A549 (cell line): ENCODE measurements around the gene VPS26A. TPM values are rescaled to one million over a fixed set of nuclear protein-coding genes. Genes with fewer than 3 reads are reported as not detected.

Experiments
- ATAC-seq, 2 experiments: fragments of 200-7000 bp in 1 of 2; fragments of >200 bp in 1 of 2; cut with Nextera tagmentation in 1 of 2; cut with Tn5 transposase in 1 of 2; 3 replicates each; pipeline versions ENCODE4 v1.8.0 to v1.9.1; 2018 to 2020; ENCODE audit warnings: mild to moderate bottlenecking in 1 of 2, moderate library complexity in 1 of 2
- CTCF ChIA-PET: fragments of 300-600 bp; sonication (Branson Sonifier 250); formaldehyde crosslinking; extraction: SDS; loops from one replicate; lab custom pipeline; 2021; ENCODE audit warnings: antibody characterized with exemption, inconsistent platforms; lab: Yijun Ruan, JAX
- POLR2A ChIA-PET: fragments of 350-600 bp; formaldehyde crosslinking; extraction: SDS; loops from one replicate; lab custom pipeline; 2021; ENCODE audit warnings: antibody characterized with exemption, inconsistent platforms; lab: Yijun Ruan, JAX
- DNase-seq, 2 experiments: peaks; one replicate each; pipeline versions ENCODE4 v3.0.0 to v3.0.0-alpha.2; 2011 to 2016; ENCODE audit warnings: low read depth in 1 of 2, low spot score in 1 of 2
- FAIRE-seq: peaks from 2 replicates; lab custom pipeline; 2011; peaks lifted over from hg19 to GRCh38; lab: Jason Lieb, UNC
- H3K27ac ChIP-seq, 2 experiments: fragments of >200 bp; sonication (Bioruptor Twin); formaldehyde crosslinking; 3 replicates each; pipeline ENCODE4 v1.5.1; 2016 to 2017
- H3K4me1 ChIP-seq: fragments of >200 bp; sonication (Bioruptor Twin); formaldehyde crosslinking; 3 replicates; pipeline ENCODE4 v1.6.1; 2016
- H3K4me2 ChIP-seq: fragments of >200 bp; sonication (Bioruptor Twin); formaldehyde crosslinking; 3 replicates; pipeline ENCODE4 v1.6.1; 2016
- H3K4me3 ChIP-seq: fragments of >200 bp; sonication (Bioruptor Twin); formaldehyde crosslinking; 3 replicates; pipeline ENCODE4 v1.5.1; 2016
- H3K9me3 ChIP-seq: fragments of >200 bp; sonication (Bioruptor Twin); formaldehyde crosslinking; 3 replicates; pipeline ENCODE4 v1.6.1; 2016
- CEBPB ChIP-seq, 2 experiments: fragments of >200 bp in 1 of 2; sonication (Bioruptor Twin) in 1 of 2; formaldehyde crosslinking in 1 of 2; IDR thresholded peaks; 2 replicates each; pipeline ENCODE4 v1.6.1; 2012 to 2016
- CHD4 ChIP-seq: fragments of 200-600 bp; sonication (generic); IDR thresholded peaks from 2 replicates; pipeline ENCODE4 v1.6.1; 2016; ENCODE audit warnings: antibody characterized with exemption, mild to moderate bottlenecking, borderline replicate concordance
- CTCF ChIP-seq: fragments of >200 bp; sonication (Bioruptor Twin); formaldehyde crosslinking; IDR thresholded peaks from 3 replicates; pipeline ENCODE4 v1.5.1; 2016
- E2F6 ChIP-seq: IDR thresholded peaks from 2 replicates; pipeline ENCODE4 v1.6.1; 2012; ENCODE audit warnings: low read depth, borderline replicate concordance
- ESRRA ChIP-seq: fragments of 150-350 bp; IDR thresholded peaks from 2 replicates; pipeline ENCODE4 v1.6.1; 2014; ENCODE audit warnings: mild to moderate bottlenecking, low read length, borderline replicate concordance
- FOSL2 ChIP-seq, 2 experiments: fragments of 450-650 bp in 1 of 2; fragments of >200 bp in 1 of 2; sonication (Bioruptor Twin) in 1 of 2; formaldehyde crosslinking; IDR thresholded peaks; 2 replicates each; pipeline versions ENCODE4 v1.5.0 to v1.6.1; 2016 to 2020; ENCODE audit warnings: mild to moderate bottlenecking in 1 of 2, moderate library complexity in 1 of 2
- HES2 ChIP-seq: fragments of >200 bp; sonication (Bioruptor Twin); formaldehyde crosslinking; IDR thresholded peaks from 2 replicates; pipeline ENCODE4 v1.6.1; 2016
- HMGXB4 ChIP-seq: fragments of 250-450 bp; sonication (Bioruptor Pico); IDR thresholded peaks from 2 replicates; pipeline ENCODE4 v1.5.0; 2021; ENCODE audit warnings: mild to moderate bottlenecking, moderate library complexity, borderline replicate concordance
- KDM5A ChIP-seq: fragments of 200-600 bp; sonication (generic); IDR thresholded peaks from 2 replicates; pipeline ENCODE4 v1.6.1; 2016; ENCODE audit warnings: antibody characterized with exemption, mild to moderate bottlenecking
- MYC ChIP-seq: IDR thresholded peaks from 2 replicates; pipeline ENCODE4 v1.6.1; 2012; ENCODE audit warnings: mild to moderate bottlenecking, inconsistent platforms, low read length, improper control_type of control experiment, borderline replicate concordance
- PHF8 ChIP-seq: fragments of 200-600 bp; sonication (generic); IDR thresholded peaks from 2 replicates; pipeline ENCODE4 v1.6.1; 2016; ENCODE audit warnings: low read depth, mild to moderate bottlenecking, antibody characterized with exemption, moderate library complexity, borderline replicate concordance
- RAD21 ChIP-seq, 2 experiments: fragments of >200 bp in 1 of 2; sonication (Bioruptor Twin) in 1 of 2; formaldehyde crosslinking in 1 of 2; IDR thresholded peaks in 1 of 2; conservative IDR thresholded peaks in 1 of 2; 2 replicates in 1 of 2; 3 replicates in 1 of 2; pipeline ENCODE4 v1.6.1; 2012 to 2018; ENCODE audit warnings: inconsistent platforms in 1 of 2
- REST ChIP-seq: fragments of 200-600 bp; sonication (generic); IDR thresholded peaks from 2 replicates; pipeline ENCODE4 v1.6.1; 2016; ENCODE audit warnings: antibody characterized with exemption, mild to moderate bottlenecking, moderate library complexity
- RNF2 ChIP-seq: fragments of 200-600 bp; sonication (generic); IDR thresholded peaks from 2 replicates; pipeline ENCODE4 v1.6.1; 2016; ENCODE audit warnings: low read depth, mild to moderate bottlenecking, antibody characterized with exemption, moderate library complexity, borderline replicate concordance
- SMC3 ChIP-seq: fragments of >200 bp; sonication (Bioruptor Twin); formaldehyde crosslinking; IDR thresholded peaks from 3 replicates; pipeline ENCODE4 v1.6.1; 2018; ENCODE audit warnings: inconsistent platforms
- ZC3H11A ChIP-seq: fragments of 450-650 bp; IDR thresholded peaks from 2 replicates; pipeline ENCODE4 v1.6.1; 2014; ENCODE audit warnings: antibody characterized with exemption, mild to moderate bottlenecking
- whole genome bisulfite sequencing: methylation state at CpG from one replicate; pipeline ENCODE4 v1.1.6; 2017; ENCODE audit errors: missing lambda C conversion rate; 5-methylcytosine and 5-hydroxymethylcytosine counted together
- polyA plus RNA-seq, 4 experiments: library from polyadenylated mRNA; depleted of rRNA in 3 of 4; stranded (reverse); fragments of >200 nt; fragmentation: RNase III in 1 of 4; extraction: RNeasy Plus Mini Kit Qiagen cat#74134 plus additional on column Dnase treatment in 1 of 4; gene quantifications; 2 replicates in 3 of 4; 3 replicates in 1 of 4; pipeline ENCODE4 v1.2.3, GENCODE V29; 2011 to 2017

The VPS26A gene
- polyA plus RNA-seq, 2 of the 4 experiments (the other 2 are of a cell fraction): 52.6 to 62.6 TPM

- no peak; the same call in 1 of the 2 replicates for TF ChIP-seq REST
- TF ChIP-seq CEBPB (IDR thresholded peaks at IDR 0.05): 0 out of 4 replicates have a peak, but pooled peaks of 1 of the 2 experiments have one; percentile 1
- TF ChIP-seq ESRRA: no peak
- no peak for TF ChIP-seq CHD4
- TF ChIP-seq MYC: peak; percentile 97
- TF ChIP-seq HES2: no peak
- TF ChIP-seq FOSL2 (IDR thresholded peaks at IDR 0.05): no peak
- peak; percentile 39 for TF ChIP-seq FOSL2 (CRISPR knock-in tag; IDR thresholded peaks at IDR 0.05)
- TF ChIP-seq SMC3: no peak
- TF ChIP-seq E2F6: peak; percentile 88; the same call in 1 of the 2 replicates
- TF ChIP-seq RNF2: peak; percentile 53; the same call in 1 of the 2 replicates
Observed at GRCh38 chr10:69179743-69180524, 56.0 kb downstream of the VPS26A start, which contains the start of gene SUPV3L1 (continued).

GRCh38 chr10:69180525-69181204 is 56.7 kb downstream of the VPS26A start:
- Histone ChIP-seq H3K9me3 (no peaks in the 10 kb centered on the region), H3K4me3 (peak overlapping the region; percentile 90), H3K27ac (peak overlapping the region; percentile 91 to 92), H3K4me2 (peak overlapping the region; percentile 93), H3K4me1 (peaks cover 6% of the 10 kb centered on the region; the same call in 2 of the 3 replicates)
- POLR2A ChIA-PET: interaction anchor here (1.0 to 2.0 kb wide), 9 partner anchors 9 to 225 kb away, joined by 3 to 10 read pairs (median 3); partner anchors contain the start of gene DDX21
- CTCF ChIA-PET: no interaction called here
- ATAC-seq (no peak; a peak in 1 of 6 replicates), FAIRE-seq (no peak), DNase-seq (peak; percentile 4 to 24)
- 3% methylated on average over 29 of the region's 29 CpGs for WGBS
- TF ChIP-seq PHF8 (peak; percentile 21; the same call in 1 of the 2 replicates), KDM5A (peak; percentile 86; the same call in 1 of the 2 replicates), SMC3 (no peak)

- ChIA-PET POLR2A (no interaction called here), CTCF (no interaction called here)
- Histone ChIP-seq H3K27ac (no peak overlapping the region), H3K4me1 (peaks cover 6% of the 10 kb centered on the region; the same call in 2 of the 3 replicates), H3K4me3 (peak overlapping the region; percentile 90), H3K9me3 (no peaks in the 10 kb centered on the region), H3K4me2 (peak overlapping the region; percentile 93)
- ATAC-seq (no peak), DNase-seq (no peak), FAIRE-seq (no peak)
- no peak for TF ChIP-seq ZC3H11A
- TF ChIP-seq HMGXB4 (CRISPR knock-in tag): no peak
- TF ChIP-seq RAD21 (conservative IDR thresholded peaks at IDR 0.05 in 1 of 2, IDR thresholded peaks at IDR 0.05 in 1 of 2): no peak
- TF ChIP-seq CTCF: no peak
- WGBS: 29% methylated on average over 1 of the region's 1 CpG
Observed at GRCh38 chr10:69181433-69181832, 57.5 kb downstream of the VPS26A start.
